IMR-90 (cell line): ENCODE measurements around the gene RHAG. TPM values are rescaled to one million over a fixed set of nuclear protein-coding genes. Genes with fewer than 3 reads are reported as not detected.

ENCODE experiments used
- ATAC-seq: fragments of 200-7000 bp; cut with Tn5 transposase; 2 replicates; pipeline ENCODE4 v1.9.1; 2020; ENCODE audit warnings: low read depth, mild to moderate bottlenecking, moderate library complexity
- BruUV-seq: library from RNA; stranded (reverse); fragments of 400-500 nt; replicated peaks from 2 replicates; lab custom pipeline; 2021; lab: Mats Ljungman, UMichigan
- CTCF ChIA-PET: fragments of 300-600 bp; formaldehyde crosslinking; extraction: SDS; loops from one replicate; lab custom pipeline; 2021; ENCODE audit warnings: antibody characterized with exemption; lab: Yijun Ruan, JAX
- POLR2A ChIA-PET: fragments of 300-600 bp; sonication (Branson Sonifier 250); formaldehyde crosslinking; loops from one replicate; lab custom pipeline; 2022; ENCODE audit warnings: antibody characterized with exemption; ENCODE audit not compliant: unreplicated experiment; lab: Charles Lee
- DNase-seq: peaks from one replicate; pipeline ENCODE4 v3.0.0; 2013
- H2AFZ ChIP-seq: replicated peaks from 2 replicates; pipeline ENCODE3; 2013; ENCODE audit warnings: low read length, mild to moderate bottlenecking; ENCODE audit not compliant: poor library complexity
- H2AK5ac ChIP-seq: 2 replicates; pipeline ENCODE4 v1.6.1; 2013; ENCODE audit warnings: low read depth, low read length, inconsistent platforms
- H2AK9ac ChIP-seq: replicated peaks from 2 replicates; pipeline ENCODE3; 2013; ENCODE audit warnings: mild to moderate bottlenecking, low read depth, low read length, moderate library complexity; ENCODE audit not compliant: poor library complexity
- H2BK120ac ChIP-seq: 2 replicates; pipeline ENCODE4 v1.6.1; 2013; ENCODE audit warnings: low read depth, low read length, inconsistent platforms
- H2BK15ac ChIP-seq: 3 replicates; pipeline ENCODE4 v1.6.1; 2013; ENCODE audit warnings: low read depth, low read length, inconsistent platforms
- H2BK20ac ChIP-seq: 2 replicates; pipeline ENCODE4 v1.6.1; 2013; ENCODE audit warnings: low read depth, mild to moderate bottlenecking, inconsistent platforms, low read length, moderate library complexity
- H2BK5ac ChIP-seq: 2 replicates; pipeline ENCODE4 v1.6.1; 2013; ENCODE audit warnings: mild to moderate bottlenecking, low read depth, low read length, inconsistent platforms; ENCODE audit not compliant: poor library complexity, severe bottlenecking
- H3K14ac ChIP-seq: replicated peaks from 2 replicates; pipeline ENCODE4 v1.6.1; 2013; ENCODE audit warnings: low read depth, low read length, inconsistent platforms
- H3K18ac ChIP-seq: 2 replicates; pipeline ENCODE4 v1.6.1; 2013; ENCODE audit warnings: low read depth, low read length, control low read depth
- H3K23ac ChIP-seq: 2 replicates; pipeline ENCODE4 v1.6.1; 2013; ENCODE audit warnings: low read depth, low read length, inconsistent platforms
- H3K27ac ChIP-seq: 2 replicates; pipeline ENCODE4 v1.5.1; 2013; ENCODE audit warnings: mild to moderate bottlenecking, control low read depth, low read length; ENCODE audit not compliant: insufficient read depth
- H3K27me3 ChIP-seq: 2 replicates; pipeline ENCODE4 v1.6.1; 2013; ENCODE audit warnings: low read length; ENCODE audit not compliant: control insufficient read depth, insufficient read depth
- H3K36me3 ChIP-seq: 2 replicates; pipeline ENCODE4 v1.6.1; 2013; ENCODE audit warnings: low read length, mixed read lengths; ENCODE audit not compliant: control insufficient read depth, insufficient read depth
- H3K4ac ChIP-seq: 2 replicates; pipeline ENCODE4 v1.6.1; 2013; ENCODE audit warnings: low read depth, low read length, inconsistent platforms
- H3K4me1 ChIP-seq: 2 replicates; pipeline ENCODE4 v1.6.1; 2013; ENCODE audit warnings: low read length, mixed read lengths; ENCODE audit not compliant: control insufficient read depth, insufficient read depth
- H3K4me2 ChIP-seq: 2 replicates; pipeline ENCODE4 v1.6.1; 2013; ENCODE audit warnings: low read depth, mild to moderate bottlenecking, control low read depth, low read length, moderate library complexity
- H3K4me3 ChIP-seq: 2 replicates; pipeline ENCODE4 v1.5.1; 2013; ENCODE audit warnings: low read depth, mild to moderate bottlenecking, control low read depth, low read length, moderate library complexity; ENCODE audit not compliant: insufficient read depth
- H3K56ac ChIP-seq: 2 replicates; pipeline ENCODE4 v1.6.1; 2013; ENCODE audit warnings: low read length, inconsistent platforms; ENCODE audit not compliant: insufficient read depth; ENCODE audit errors: extremely low read depth
- H3K79me1 ChIP-seq, 2 experiments: 2 replicates each; pipeline ENCODE4 v1.6.1; 2013; ENCODE audit warnings: low read length in 2 of 2, inconsistent platforms in 1 of 2, low read depth in 1 of 2
- H3K9ac ChIP-seq: 2 replicates; pipeline ENCODE4 v1.6.1; 2013; ENCODE audit warnings: low read depth, low read length, control low read depth
- H3K9me1 ChIP-seq: 2 replicates; pipeline ENCODE4 v1.6.1; 2013; ENCODE audit warnings: low read length, inconsistent platforms; ENCODE audit not compliant: insufficient read depth
- H3K9me3 ChIP-seq: 2 replicates; pipeline ENCODE4 v1.6.1; 2013; ENCODE audit warnings: low read length; ENCODE audit not compliant: control insufficient read depth, insufficient read depth
- H4K20me1 ChIP-seq: 2 replicates; pipeline ENCODE4 v1.6.1; 2013; ENCODE audit warnings: low read length, inconsistent platforms; ENCODE audit not compliant: insufficient read depth
- H4K5ac ChIP-seq: 2 replicates; pipeline ENCODE4 v1.6.1; 2013; ENCODE audit warnings: mild to moderate bottlenecking, low read depth, low read length, control low read depth
- H4K8ac ChIP-seq, 2 experiments: 2 replicates each; pipeline ENCODE4 v1.6.1; 2013; ENCODE audit warnings: low read depth in 2 of 2, low read length in 2 of 2, control low read depth in 1 of 2, inconsistent platforms in 1 of 2
- H4K91ac ChIP-seq: 2 replicates; pipeline ENCODE4 v1.6.1; 2013; ENCODE audit warnings: low read depth, low read length, inconsistent platforms; ENCODE audit not compliant: insufficient read depth
- BHLHE40 ChIP-seq: fragments of 150-350 bp; IDR thresholded peaks from 2 replicates; pipeline ENCODE4 v1.6.1; 2016; ENCODE audit warnings: mild to moderate bottlenecking, low read depth, low read length
- CEBPB ChIP-seq: IDR thresholded peaks from 2 replicates; pipeline ENCODE4 v1.6.1; 2012; ENCODE audit warnings: low read depth, low read length, improper control_type of control experiment
- FOS ChIP-seq: fragments of 150-350 bp; IDR thresholded peaks from 2 replicates; pipeline ENCODE4 v1.6.1; 2016; ENCODE audit warnings: low read depth, low read length
- MAFK ChIP-seq: IDR thresholded peaks from 2 replicates; pipeline ENCODE4 v1.6.1; 2012; ENCODE audit warnings: low read depth, low read length, improper control_type of control experiment
- MAZ ChIP-seq: IDR thresholded peaks from 2 replicates; pipeline ENCODE4 v1.6.1; 2012; ENCODE audit warnings: low read depth, mild to moderate bottlenecking, low read length, improper control_type of control experiment, moderate library complexity, borderline replicate concordance
- MXI1 ChIP-seq: IDR thresholded peaks from 2 replicates; pipeline ENCODE4 v1.6.1; 2012; ENCODE audit warnings: low read depth, mild to moderate bottlenecking, low read length, moderate library complexity, borderline replicate concordance
- NFE2L2 ChIP-seq: fragments of 150-350 bp; IDR thresholded peaks from 2 replicates; pipeline ENCODE4 v1.6.1; 2016; ENCODE audit warnings: low read depth, mild to moderate bottlenecking, low read length
- POLR2A ChIP-seq: IDR thresholded peaks from 2 replicates; pipeline ENCODE4 v1.6.1; 2012; ENCODE audit warnings: mild to moderate bottlenecking, low read depth, low read length
- RAD21 ChIP-seq: IDR thresholded peaks from 2 replicates; pipeline ENCODE4 v1.6.1; 2012; ENCODE audit warnings: low read length, improper control_type of control experiment
- RCOR1 ChIP-seq: IDR thresholded peaks from 2 replicates; pipeline ENCODE4 v1.6.1; 2012; ENCODE audit warnings: mild to moderate bottlenecking, low read length, improper control_type of control experiment; ENCODE audit not compliant: insufficient replicate concordance
- RFX5 ChIP-seq: IDR thresholded peaks from 2 replicates; pipeline ENCODE4 v1.8.0; 2012; ENCODE audit warnings: low read depth, mild to moderate bottlenecking, low read length, moderate library complexity
- dilution Hi-C: fragments of 300-500 bp; cut with HindIII; formaldehyde crosslinking; loops from one replicate; pipeline ENCODE4 v1.14.3; 2018; ENCODE audit warnings: low sequenced_read_pairs; ENCODE audit not compliant: unreplicated experiment
- in situ Hi-C: fragments of 300-500 bp; cut with MboI; formaldehyde crosslinking; loops from 3 replicates; pipeline ENCODE4 v1.14.3; 2019; ENCODE audit warnings: low sequenced_read_pairs, inconsistent platforms, mixed read lengths
- intact Hi-C: fragments of 100-400 bp; cut with micrococcal nuclease; formaldehyde crosslinking; loops from 2 replicates; pipeline ENCODE4 v1.10.0; 2022
- polyA plus RNA-seq, 3 experiments: library from polyadenylated mRNA; depleted of rRNA; stranded (reverse); fragments of >200 nt; gene quantifications; 2 replicates each; pipeline ENCODE4 v1.2.3, GENCODE V29; 2012; ENCODE audit warnings: low replicate concordance in 1 of 3
- total RNA-seq: library from RNA; depleted of rRNA; stranded (reverse); fragments of >200 nt; gene quantifications from 2 replicates; pipeline ENCODE4 v1.2.3, GENCODE V29; 2012
- TF ChIP-seq, protein P1 (sequence below): fragments of 150-350 bp; IDR thresholded peaks from 2 replicates; pipeline ENCODE4 v1.6.1; 2017; ENCODE audit warnings: mild to moderate bottlenecking, antibody characterized with exemption, low read length, low read depth
- TF ChIP-seq, protein P2 (sequence below): conservative IDR thresholded peaks from 2 replicates; pipeline ENCODE4 v1.5.1; 2012; ENCODE audit warnings: mild to moderate bottlenecking, low read depth, low read length, improper control_type of control experiment
- TF ChIP-seq, protein P3 (sequence below): fragments of 150-350 bp; IDR thresholded peaks from 2 replicates; pipeline ENCODE4 v1.6.1; 2016; ENCODE audit warnings: low read depth, mild to moderate bottlenecking, low read length, moderate library complexity, borderline replicate concordance

RHAG gene
- total and polyA plus RNA-seq, 2 of the 4 experiments (the other 2 are of a cell fraction): not detected

DNA sequence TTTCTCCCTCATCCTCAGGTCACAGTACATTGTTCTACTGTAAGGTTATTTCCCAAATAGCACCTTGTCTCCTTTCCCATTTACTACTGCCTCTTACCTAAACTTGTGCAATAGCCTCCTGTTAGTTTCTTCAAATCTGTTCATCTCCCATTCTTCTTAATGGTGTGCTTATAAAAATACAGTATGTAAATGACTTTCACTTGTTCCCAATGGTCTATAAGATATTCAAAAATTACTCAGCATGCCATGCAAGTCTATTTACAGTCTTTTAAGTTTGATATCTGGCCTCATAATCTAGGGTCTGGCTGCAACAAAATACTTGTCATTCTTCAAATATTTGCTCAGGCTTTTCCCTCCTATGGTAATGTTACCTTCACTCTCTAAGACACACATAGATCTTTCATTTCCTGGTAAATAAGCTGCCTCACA is 31.5 kb upstream of the RHAG start:
- Histone ChIP-seq H3K14ac (no peak overlapping the region), H2BK120ac (no peak overlapping the region), H2AFZ (no peak overlapping the region), H3K4ac (no peak overlapping the region), H2BK20ac (no peak overlapping the region), H2BK5ac (no peak overlapping the region), H3K18ac (no peak overlapping the region), H4K5ac (no peak overlapping the region), H3K9ac (no peak overlapping the region), H3K36me3 (no peaks in the 10 kb centered on the region), H3K4me3 (no peak overlapping the region), H2BK15ac (no peak overlapping the region), H3K4me1 (no peaks in the 10 kb centered on the region), H3K9me1 (no peaks in the 10 kb centered on the region), H4K20me1 (no peaks in the 10 kb centered on the region), H2AK9ac (no peak overlapping the region), H4K8ac (no peak overlapping the region), H3K9me3 (no peaks in the 10 kb centered on the region), H4K91ac (no peak overlapping the region), H3K27ac (no peak overlapping the region), H3K23ac (no peak overlapping the region), H3K56ac (no peak overlapping the region), H3K27me3 (no peaks in the 10 kb centered on the region), H3K79me1 (no peaks in the 10 kb centered on the region), H3K4me2 (no peak overlapping the region), H2AK5ac (no peak overlapping the region)
- DNase-seq: no peak
- intact Hi-C loops (no loop called here), dilution Hi-C loops (no loop called here), in situ Hi-C loops (no loop called here)
- BruUV-seq: no TSS peak
- ChIA-PET POLR2A (no interaction called here), CTCF (no interaction called here)
- ATAC-seq: no peak
- TF ChIP-seq, protein P1, sequence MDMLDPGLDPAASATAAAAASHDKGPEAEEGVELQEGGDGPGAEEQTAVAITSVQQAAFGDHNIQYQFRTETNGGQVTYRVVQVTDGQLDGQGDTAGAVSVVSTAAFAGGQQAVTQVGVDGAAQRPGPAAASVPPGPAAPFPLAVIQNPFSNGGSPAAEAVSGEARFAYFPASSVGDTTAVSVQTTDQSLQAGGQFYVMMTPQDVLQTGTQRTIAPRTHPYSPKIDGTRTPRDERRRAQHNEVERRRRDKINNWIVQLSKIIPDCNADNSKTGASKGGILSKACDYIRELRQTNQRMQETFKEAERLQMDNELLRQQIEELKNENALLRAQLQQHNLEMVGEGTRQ: no peak
- TF ChIP-seq RFX5 (no peak), POLR2A (no peak), MAFK (no peak), RAD21 (no peak), MAZ (no peak), FOS (no peak), BHLHE40 (no peak), MXI1 (no peak), RCOR1 (no peak), CEBPB (no peak), NFE2L2 (no peak)
- TF ChIP-seq, protein P2, sequence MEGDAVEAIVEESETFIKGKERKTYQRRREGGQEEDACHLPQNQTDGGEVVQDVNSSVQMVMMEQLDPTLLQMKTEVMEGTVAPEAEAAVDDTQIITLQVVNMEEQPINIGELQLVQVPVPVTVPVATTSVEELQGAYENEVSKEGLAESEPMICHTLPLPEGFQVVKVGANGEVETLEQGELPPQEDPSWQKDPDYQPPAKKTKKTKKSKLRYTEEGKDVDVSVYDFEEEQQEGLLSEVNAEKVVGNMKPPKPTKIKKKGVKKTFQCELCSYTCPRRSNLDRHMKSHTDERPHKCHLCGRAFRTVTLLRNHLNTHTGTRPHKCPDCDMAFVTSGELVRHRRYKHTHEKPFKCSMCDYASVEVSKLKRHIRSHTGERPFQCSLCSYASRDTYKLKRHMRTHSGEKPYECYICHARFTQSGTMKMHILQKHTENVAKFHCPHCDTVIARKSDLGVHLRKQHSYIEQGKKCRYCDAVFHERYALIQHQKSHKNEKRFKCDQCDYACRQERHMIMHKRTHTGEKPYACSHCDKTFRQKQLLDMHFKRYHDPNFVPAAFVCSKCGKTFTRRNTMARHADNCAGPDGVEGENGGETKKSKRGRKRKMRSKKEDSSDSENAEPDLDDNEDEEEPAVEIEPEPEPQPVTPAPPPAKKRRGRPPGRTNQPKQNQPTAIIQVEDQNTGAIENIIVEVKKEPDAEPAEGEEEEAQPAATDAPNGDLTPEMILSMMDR: no peak
- TF ChIP-seq, protein P3, sequence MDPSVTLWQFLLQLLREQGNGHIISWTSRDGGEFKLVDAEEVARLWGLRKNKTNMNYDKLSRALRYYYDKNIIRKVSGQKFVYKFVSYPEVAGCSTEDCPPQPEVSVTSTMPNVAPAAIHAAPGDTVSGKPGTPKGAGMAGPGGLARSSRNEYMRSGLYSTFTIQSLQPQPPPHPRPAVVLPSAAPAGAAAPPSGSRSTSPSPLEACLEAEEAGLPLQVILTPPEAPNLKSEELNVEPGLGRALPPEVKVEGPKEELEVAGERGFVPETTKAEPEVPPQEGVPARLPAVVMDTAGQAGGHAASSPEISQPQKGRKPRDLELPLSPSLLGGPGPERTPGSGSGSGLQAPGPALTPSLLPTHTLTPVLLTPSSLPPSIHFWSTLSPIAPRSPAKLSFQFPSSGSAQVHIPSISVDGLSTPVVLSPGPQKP: no peak
